GM12878 (cell line): ENCODE measurements around the gene USP37. TPM values are rescaled to one million over a fixed set of nuclear protein-coding genes. Genes with fewer than 3 reads are reported as not detected.

Source experiments
- ATF2 ChIP-seq: IDR thresholded peaks from 2 replicates; pipeline ENCODE4 v1.6.1; 2012; ENCODE audit warnings: low read length, inconsistent platforms
- ATF3 ChIP-seq: IDR thresholded peaks from 2 replicates; pipeline ENCODE4 v1.6.1; 2011; ENCODE audit warnings: low read depth, mild to moderate bottlenecking, low read length, moderate library complexity, borderline replicate concordance; ENCODE audit errors: extremely low read depth
- CREM ChIP-seq: IDR thresholded peaks from 2 replicates; pipeline ENCODE4 v1.6.1; 2014; ENCODE audit warnings: antibody characterized with exemption, low read depth
- HCFC1 ChIP-seq: fragments of 150-350 bp; IDR thresholded peaks from 2 replicates; pipeline ENCODE4 v1.6.1; 2014; ENCODE audit warnings: low read length
- HDGF ChIP-seq: fragments of 450-650 bp; IDR thresholded peaks from 2 replicates; pipeline ENCODE4 v1.6.1; 2016; ENCODE audit warnings: antibody characterized with exemption
- IRF4 ChIP-seq: IDR thresholded peaks from 2 replicates; pipeline ENCODE4 v1.6.1; 2011; ENCODE audit warnings: low read depth, low read length
- LARP7 ChIP-seq: fragments of 450-650 bp; IDR thresholded peaks from 2 replicates; pipeline ENCODE4 v1.6.1; 2017; ENCODE audit warnings: mild to moderate bottlenecking
- MYB ChIP-seq: fragments of 150-350 bp; IDR thresholded peaks from 2 replicates; pipeline ENCODE4 v1.6.1; 2014; ENCODE audit warnings: mild to moderate bottlenecking, low read depth, low read length, borderline replicate concordance
- NR2C1 ChIP-seq: fragments of 450-650 bp; IDR thresholded peaks from 2 replicates; pipeline ENCODE4 v1.6.1; 2017; ENCODE audit warnings: antibody characterized with exemption, mild to moderate bottlenecking, moderate library complexity
- NRF1 ChIP-seq: conservative IDR thresholded peaks from 2 replicates; pipeline ENCODE4 v1.6.1; 2011; ENCODE audit warnings: mild to moderate bottlenecking, low read depth, low read length, improper control_type of control experiment
- SIN3A ChIP-seq: IDR thresholded peaks from 2 replicates; pipeline ENCODE4 v1.6.1; 2012; ENCODE audit warnings: low read depth, low read length, improper control_type of control experiment
- SMAD1 ChIP-seq: fragments of 450-650 bp; IDR thresholded peaks from 2 replicates; pipeline ENCODE4 v1.6.1; 2018; ENCODE audit warnings: mild to moderate bottlenecking, low read depth; ENCODE audit not compliant: partially characterized antibody
- SUZ12 ChIP-seq: fragments of 200-600 bp; sonication (generic); IDR thresholded peaks from one replicate; pipeline ENCODE4 v1.6.1; 2018; ENCODE audit warnings: antibody characterized with exemption, mild to moderate bottlenecking; ENCODE audit not compliant: unreplicated experiment
- TCF12 ChIP-seq: IDR thresholded peaks from 2 replicates; pipeline ENCODE4 v1.6.1; 2011; ENCODE audit warnings: low read depth, mild to moderate bottlenecking, low read length
- TCF7 ChIP-seq: IDR thresholded peaks from 2 replicates; pipeline ENCODE4 v1.6.1; 2014; ENCODE audit warnings: antibody characterized with exemption, borderline replicate concordance
- WRNIP1 ChIP-seq: IDR thresholded peaks from 2 replicates; pipeline ENCODE4 v1.6.1; 2011; ENCODE audit warnings: low read depth, low read length, improper control_type of control experiment, borderline replicate concordance
- ZBTB33 ChIP-seq: fragments of 450-650 bp; IDR thresholded peaks from 2 replicates; pipeline ENCODE4 v1.6.1; 2017; ENCODE audit warnings: mild to moderate bottlenecking
- ZBTB40 ChIP-seq: fragments of 450-650 bp; IDR thresholded peaks from 2 replicates; pipeline ENCODE4 v1.6.1; 2016; ENCODE audit warnings: mild to moderate bottlenecking, moderate library complexity, borderline replicate concordance
- polyA plus RNA-seq, 11 experiments: library from polyadenylated mRNA; depleted of rRNA in 4 of 11; unstranded in 6 of 11; stranded (reverse) in 5 of 11; fragments of >200 nt; fragmentation: Nextera tagmentation in 4 of 11; fragmentation: Illumina TruSeq in 1 of 11; extraction: Ambion mirVana in 4 of 11; extraction: Trizol in 1 of 11; gene quantifications; 1 replicate in 1 of 11; 2 replicates in 10 of 11; pipeline versions ENCODE4 v1.2.1 to v1.2.3, GENCODE V29; 2011 to 2016; ENCODE audit warnings: inconsistent platforms in 2 of 11, missing spikeins in 2 of 11, low read depth in 1 of 11
- total RNA-seq, 4 experiments: library from RNA; depleted of rRNA in 3 of 4; stranded (reverse); fragments of >200 nt in 3 of 4; fragmentation: Illumina TruSeq in 1 of 4; extraction: Trizol in 1 of 4; gene quantifications; 2 replicates each; pipeline versions ENCODE4 v1.2.1 to v1.2.3, GENCODE V29; 2013 to 2021
- TF ChIP-seq, protein P1 (sequence below): fragments of 450-650 bp; formaldehyde crosslinking; IDR thresholded peaks from 2 replicates; pipeline ENCODE4 v1.5.0; 2022; ENCODE audit warnings: mild to moderate bottlenecking, missing genetic modification characterization

Gene USP37
- total and polyA plus RNA-seq, 10 of the 15 experiments (the other 5 are each of a cell fraction or from before 2014, with no cell fraction given), result 2.8 to 16.0 (median 10.4) TPM

DNA sequence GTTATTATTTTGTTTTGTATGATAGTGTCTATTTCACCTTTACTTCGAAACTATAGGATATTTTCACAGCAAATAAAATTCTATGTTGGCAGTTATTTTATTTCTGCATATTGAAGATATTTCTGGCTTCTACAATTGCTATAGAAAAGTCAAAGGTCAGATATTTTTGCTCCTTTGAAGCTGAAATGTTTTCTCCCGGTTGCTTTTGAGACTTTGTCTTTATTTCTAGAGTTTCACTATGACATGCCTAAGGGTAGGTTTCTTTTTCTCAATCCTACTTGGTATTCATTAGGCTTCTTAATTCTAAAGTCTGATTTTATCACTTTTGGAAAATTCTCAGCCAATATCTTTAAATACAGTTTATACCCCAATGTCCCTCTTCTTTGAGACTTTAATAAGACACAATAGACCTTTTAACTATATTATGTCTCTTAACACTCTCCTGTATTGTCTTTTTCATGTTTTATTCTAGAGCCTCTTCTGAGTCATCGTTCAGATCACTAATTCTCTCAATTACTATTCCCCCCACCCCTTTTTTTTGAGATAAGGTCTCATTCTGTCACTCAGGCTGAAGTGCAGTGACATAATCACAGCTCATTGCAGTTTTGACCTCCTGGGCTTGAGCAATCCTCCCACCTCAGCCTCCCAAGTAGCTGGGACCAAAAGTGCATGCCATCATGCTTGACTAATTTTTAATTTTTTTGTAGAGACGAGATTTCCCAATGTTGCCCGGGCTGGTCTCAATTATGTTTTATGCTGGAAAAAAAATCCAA is 50.5 kb downstream of the USP37 start (continued):
- no peak for TF ChIP-seq ZBTB33
- no peak for TF ChIP-seq NRF1
- no peak for TF ChIP-seq SIN3A
- peak; percentile 83 for TF ChIP-seq NR2C1
- no peak for TF ChIP-seq ZBTB40
- TF ChIP-seq, protein P1, sequence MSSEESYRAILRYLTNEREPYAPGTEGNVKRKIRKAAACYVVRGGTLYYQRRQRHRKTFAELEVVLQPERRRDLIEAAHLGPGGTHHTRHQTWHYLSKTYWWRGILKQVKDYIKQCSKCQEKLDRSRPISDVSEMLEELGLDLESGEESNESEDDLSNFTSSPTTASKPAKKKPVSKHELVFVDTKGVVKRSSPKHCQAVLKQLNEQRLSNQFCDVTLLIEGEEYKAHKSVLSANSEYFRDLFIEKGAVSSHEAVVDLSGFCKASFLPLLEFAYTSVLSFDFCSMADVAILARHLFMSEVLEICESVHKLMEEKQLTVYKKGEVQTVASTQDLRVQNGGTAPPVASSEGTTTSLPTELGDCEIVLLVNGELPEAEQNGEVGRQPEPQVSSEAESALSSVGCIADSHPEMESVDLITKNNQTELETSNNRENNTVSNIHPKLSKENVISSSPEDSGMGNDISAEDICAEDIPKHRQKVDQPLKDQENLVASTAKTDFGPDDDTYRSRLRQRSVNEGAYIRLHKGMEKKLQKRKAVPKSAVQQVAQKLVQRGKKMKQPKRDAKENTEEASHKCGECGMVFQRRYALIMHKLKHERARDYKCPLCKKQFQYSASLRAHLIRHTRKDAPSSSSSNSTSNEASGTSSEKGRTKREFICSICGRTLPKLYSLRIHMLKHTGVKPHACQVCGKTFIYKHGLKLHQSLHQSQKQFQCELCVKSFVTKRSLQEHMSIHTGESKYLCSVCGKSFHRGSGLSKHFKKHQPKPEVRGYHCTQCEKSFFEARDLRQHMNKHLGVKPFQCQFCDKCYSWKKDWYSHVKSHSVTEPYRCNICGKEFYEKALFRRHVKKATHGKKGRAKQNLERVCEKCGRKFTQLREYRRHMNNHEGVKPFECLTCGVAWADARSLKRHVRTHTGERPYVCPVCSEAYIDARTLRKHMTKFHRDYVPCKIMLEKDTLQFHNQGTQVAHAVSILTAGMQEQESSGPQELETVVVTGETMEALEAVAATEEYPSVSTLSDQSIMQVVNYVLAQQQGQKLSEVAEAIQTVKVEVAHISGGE (CRISPR knock-in tag), result no peak
- TF ChIP-seq WRNIP1, result no peak
- no peak for TF ChIP-seq ATF3
- TF ChIP-seq HCFC1, result no peak
- TF ChIP-seq SUZ12, result no peak
- peak; percentile 66; the same call in 1 of the 2 replicates for TF ChIP-seq CREM
- no peak for TF ChIP-seq LARP7
- no peak for TF ChIP-seq HDGF
- no peak for TF ChIP-seq TCF12
- TF ChIP-seq TCF7, result peak; percentile 62
- peak; percentile 46; the same call in 1 of the 2 replicates for TF ChIP-seq IRF4
- peak; percentile 53; the same call in 1 of the 2 replicates for TF ChIP-seq ATF2
- no peak for TF ChIP-seq SMAD1
- no peak for TF ChIP-seq MYB
